HG02763 (cell line): ENCODE results near the gene NFIL3.

Source experiments
- ATAC-seq: cut with Tn5 transposase; IDR thresholded peaks from one replicate; pipeline ENCODE4 v1.9.1; 2021; ENCODE audit warnings: mild to moderate bottlenecking, moderate library complexity; ENCODE audit not compliant: unreplicated experiment

Gene NFIL3

DNA sequence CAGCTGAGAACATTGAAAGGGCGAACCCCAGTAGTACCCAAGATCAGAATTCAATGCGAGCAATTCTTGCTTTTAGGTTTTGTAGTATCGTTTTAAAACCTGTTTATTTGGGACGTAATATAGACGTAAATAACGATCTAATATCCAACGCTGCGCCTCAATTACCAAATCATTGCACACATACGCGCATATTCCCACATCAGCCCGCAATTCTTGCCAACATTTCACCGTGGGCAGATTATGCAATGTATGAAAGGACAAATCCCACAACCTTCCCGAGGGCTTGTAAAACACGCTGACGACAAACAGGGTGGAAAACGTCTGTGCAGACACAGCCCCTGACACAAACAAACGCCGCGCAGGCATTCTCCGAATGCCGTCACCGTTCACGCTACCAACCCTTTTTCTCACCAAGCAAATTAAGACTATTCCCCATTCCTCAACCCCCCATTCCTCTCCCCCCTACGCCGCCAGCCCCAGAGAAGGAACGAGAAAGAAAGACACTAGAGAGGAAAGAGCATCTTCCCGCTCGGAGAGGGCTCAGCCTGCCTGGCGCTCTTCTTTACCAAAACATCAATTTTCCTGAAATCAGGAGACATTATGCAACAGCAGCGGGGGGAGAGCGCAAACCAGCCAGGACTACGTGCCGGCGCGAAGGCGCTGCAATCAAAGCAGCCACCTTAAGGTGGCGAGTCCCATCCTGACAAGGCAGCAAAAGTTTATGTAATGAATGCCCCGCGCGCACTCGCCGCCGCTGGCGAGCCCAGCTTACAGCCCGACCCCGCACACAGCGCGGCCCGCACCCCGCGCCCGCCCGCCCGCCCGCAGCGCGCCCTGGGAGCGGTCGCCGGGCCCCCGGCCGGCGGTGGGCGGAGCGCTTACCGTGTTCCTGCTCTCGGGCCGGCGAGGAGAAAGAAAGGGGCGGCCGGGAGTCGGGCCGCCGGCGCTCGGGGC is 597 bp downstream of the NFIL3 start:
- ATAC-seq: peak; percentile 36

GRCh38 chr9:91421971-91422757 is 1.5 kb downstream of the NFIL3 start:
- no peak for ATAC-seq

DNA sequence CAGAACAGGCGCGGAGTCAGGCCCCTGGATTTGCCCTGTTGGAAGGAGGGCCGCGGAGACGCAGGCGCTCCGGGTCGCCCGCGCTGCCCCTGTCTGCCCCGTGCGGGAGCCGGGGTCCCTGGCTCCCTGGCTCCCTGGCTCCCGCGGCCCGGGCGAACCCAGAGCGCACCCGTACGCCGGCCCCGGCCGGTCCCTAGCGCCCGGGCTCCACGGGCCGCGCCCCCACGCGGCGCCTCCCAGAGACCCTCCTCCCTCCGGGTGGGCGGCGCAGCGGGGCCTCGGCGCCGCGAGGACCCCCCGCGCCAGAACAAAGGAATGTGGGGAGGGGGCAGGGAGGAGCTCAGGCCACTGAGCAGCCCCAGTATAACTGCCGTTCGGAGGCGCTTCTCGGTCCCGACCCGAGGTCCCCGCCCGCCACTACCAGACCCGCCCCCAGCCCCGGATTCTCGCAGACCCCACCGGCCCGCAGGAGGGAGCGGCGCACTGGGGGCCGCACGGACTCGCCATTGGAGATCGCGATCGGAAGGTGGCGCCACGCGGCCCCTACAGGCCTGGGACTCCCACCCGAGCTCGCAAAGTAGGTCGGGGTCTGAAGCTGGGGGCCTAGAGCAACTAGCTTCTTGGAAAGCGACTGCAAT is 2.4 kb downstream of the NFIL3 start:
- no peak for ATAC-seq

DNA sequence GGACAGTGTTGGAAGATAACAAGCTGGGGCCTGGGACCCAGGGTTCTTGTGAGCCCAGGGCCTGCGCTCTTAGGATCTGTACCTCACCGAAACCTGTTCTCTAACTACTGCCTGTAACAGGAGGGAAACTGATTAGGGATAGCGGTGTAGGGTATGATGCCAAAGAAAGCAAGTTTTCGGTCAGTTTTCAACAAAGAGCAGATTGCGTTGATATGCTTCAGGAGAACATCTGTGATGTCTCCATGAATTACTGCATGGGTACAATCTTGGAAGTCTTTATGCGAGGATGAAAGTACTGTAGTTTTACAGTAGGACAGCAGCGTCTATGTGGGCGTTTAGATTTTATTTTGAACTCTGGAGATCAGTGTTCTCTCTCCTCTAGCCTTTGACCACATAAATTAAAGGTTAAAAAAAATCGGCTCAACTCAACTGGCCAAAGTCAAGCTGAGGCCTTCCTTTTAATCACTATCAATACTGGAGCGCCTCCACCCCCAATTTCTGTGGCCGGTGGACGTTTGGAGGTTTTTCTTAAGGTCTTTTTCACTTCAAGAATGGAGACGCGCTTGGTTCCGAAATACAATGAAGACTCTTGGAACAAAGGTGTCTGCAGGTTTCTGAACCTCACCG is 3.0 kb downstream of the NFIL3 start:
- ATAC-seq: no peak

DNA sequence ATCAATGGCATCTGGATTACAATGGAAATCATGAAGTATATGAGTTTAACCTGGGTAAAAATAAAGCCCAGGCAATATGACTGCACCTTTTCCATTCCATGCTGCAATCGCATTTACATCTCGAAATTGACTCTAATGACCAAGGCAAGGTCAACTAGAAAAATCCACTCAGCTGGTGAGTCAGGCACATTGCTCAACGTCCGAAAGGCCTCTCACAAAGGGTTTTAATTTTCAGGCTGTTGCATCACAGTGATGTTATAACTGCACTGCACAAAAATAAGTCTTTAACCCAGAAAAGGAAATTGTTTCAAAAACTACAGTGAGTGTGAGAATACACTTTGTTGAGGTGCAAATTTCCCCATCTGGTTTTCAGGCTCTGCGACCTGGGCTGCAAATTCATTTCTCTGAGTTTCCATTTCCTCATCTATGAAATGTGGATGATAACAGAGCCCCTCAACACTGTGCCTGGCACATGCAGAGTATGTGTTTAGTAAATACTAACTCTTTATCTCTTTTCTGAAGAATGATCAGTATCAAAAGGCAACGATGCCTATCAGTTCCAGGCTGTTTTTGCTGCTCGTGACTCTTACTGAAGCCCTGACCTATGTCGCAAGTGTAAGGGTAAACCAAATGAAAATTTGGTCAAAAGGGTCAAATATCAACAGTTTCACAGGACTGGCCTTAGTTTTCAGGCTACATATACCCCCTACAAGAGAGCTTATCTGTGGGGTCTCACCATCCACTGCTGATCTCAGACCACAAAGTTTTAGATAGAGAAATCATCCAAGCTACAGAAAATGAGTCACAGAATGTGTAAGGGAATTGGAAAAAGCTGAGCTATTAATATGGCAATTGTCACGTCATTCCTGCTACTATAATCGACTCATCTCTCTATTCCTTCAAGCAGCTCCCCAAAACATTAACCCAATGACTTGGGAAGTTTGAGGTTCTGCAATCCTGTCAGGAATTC is 4.1 kb downstream of the NFIL3 start:
- no peak for ATAC-seq

GRCh38 chr9:91418215-91418610 is 5.4 kb downstream of the NFIL3 start:
- ATAC-seq: no peak

DNA sequence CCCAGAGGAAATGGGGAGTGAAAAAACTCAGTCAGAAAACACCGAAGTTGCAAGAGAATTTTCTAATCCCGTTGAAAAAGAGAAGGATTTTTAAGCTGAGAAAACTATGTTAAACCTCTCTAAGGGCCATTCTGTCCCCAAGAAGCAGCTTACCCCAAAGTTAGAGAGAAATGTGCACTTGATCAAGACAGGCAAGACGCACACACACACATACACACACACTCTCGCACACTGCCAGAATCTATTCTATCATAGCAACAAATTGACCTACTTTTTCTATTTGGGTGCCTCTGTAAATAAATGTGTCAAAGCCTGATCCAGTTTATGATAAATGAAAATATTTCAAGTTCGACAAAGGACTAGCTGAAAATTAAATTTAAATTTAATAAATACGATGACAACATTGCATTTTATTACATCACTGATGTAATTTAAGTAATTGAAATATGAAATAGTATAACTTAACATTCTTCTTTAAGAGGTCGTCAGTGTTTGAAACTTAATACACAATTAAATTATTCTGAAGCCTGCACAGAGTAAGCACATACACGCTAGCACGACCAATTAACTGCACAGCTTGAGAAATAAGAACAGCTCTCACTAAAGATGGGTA is 5.9 kb downstream of the NFIL3 start:
- no peak for ATAC-seq

DNA sequence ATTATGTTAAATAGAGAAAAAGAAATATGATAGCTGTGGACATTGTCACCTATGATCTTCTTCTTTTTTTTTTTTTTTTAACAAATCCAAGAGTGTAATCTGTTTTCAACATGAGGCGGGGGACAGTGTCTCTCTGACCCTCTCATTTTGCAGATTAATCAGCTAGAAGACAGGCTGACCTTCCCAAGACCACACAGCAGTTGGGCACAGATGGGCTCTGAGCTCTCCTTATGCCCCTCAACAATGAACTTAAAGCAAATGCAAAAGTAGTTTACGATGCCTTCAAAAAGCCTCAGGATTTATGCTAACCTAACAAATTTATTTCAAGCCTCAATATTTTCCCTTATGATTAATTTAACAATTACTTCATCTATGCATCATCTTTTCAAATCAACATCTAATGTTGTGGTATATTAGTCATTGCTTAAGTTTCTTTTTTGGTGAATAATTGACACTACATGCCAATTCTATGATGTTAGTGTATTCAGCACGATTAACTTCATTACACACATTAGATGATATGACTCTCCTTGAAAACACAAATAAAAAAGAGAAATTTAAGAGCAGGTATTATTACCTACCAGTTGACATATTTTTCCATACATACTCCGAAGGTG is 7.4 kb downstream of the NFIL3 start:
- ATAC-seq: no peak

DNA sequence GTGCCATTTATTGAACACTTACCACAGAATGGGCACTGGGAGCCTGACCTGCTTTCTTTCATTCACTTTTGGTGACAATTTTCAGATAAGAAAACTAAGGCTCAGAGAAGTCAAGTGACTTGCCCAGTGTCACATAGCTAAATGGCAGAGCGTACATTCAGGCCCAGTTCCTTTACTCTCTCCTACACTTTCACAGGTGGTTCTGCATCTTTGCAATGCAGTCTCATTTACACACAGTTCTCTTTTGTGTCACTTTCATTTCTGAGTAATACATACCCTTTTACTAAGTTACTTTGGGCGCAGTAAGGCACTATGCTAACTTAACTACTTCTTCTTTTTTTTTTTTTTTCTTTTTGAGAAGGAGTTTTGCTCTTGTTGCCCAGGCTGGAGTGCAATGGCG is 8.3 kb downstream of the NFIL3 start:
- ATAC-seq: peak; percentile 88

GRCh38 chr9:91412941-91413340 is 10.7 kb downstream of the NFIL3 start:
- ATAC-seq: no peak

DNA sequence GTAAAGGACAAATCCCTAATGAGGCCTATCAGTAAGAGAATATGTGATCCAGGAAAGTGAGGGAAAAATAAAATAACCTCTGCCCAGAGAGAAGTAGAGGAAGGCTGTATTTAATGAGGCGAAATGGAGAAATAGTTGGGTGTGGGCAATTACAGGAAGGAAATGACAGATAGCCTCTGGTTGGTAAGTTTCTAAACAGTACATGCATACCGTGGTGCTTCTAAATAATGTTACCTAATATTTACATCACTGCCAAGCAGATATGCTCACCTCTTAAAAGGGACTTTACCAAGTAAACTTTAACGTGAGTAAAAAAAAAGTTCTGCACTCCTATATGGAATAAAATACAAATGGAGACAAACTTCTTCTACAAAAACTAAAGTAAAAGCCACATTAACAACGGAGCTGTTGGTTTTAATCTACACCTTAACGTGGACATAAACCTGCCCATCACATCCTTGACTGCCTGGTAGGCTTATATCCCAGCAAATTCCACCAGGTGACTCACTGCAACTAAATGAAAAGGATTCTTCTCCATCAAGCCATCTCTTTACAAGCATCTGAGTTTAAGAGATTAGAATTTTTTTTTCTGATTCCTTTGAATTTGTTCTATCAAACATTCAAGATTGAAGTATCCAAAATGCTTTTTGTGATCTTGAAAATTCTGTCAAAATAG is 12.4 kb downstream of the NFIL3 start:
- no peak for ATAC-seq

- ATAC-seq: no peak
Observed at GRCh38 chr9:91410161-91410560, 13.5 kb downstream of the NFIL3 start.

- ATAC-seq: no peak
Observed at GRCh38 chr9:91408475-91408874, 15.2 kb downstream of the NFIL3 start.

GRCh38 chr9:91407580-91408318 is 15.9 kb downstream of the NFIL3 start:
- no peak for ATAC-seq

- no peak for ATAC-seq
Observed at GRCh38 chr9:91405343-91406077, 18.1 kb downstream of the NFIL3 start.

GRCh38 chr9:91403665-91404543 is 19.7 kb downstream of the NFIL3 start:
- no peak for ATAC-seq
